Ascending aorta (tissue), 2 donors: Measurements from ENCODE around the gene ATP8A1. TPM values are rescaled to one million over a fixed set of nuclear protein-coding genes. Genes with fewer than 3 reads are reported as not detected.
A peak's percentile ranks its signal among the peaks of the same experiment; 100 is the strongest.

Experiments
- DNase-seq, 2 donors: peaks; one replicate each; pipeline ENCODE4 v3.0.0-alpha.2; 2019; ENCODE audit warnings: low spot score in 2 of 2
- H3K27ac ChIP-seq, 2 donors: fragments of 200-600 bp; sonication (generic); one replicate each; pipeline ENCODE4 v1.5.1; 2016 to 2017; ENCODE audit warnings: mild to moderate bottlenecking in 1 of 2
- H3K27me3 ChIP-seq: fragments of 200-600 bp; sonication (generic); one replicate; pipeline ENCODE4 v1.5.1; 2017
- H3K36me3 ChIP-seq, 2 donors: fragments of 200-600 bp; sonication (generic); one replicate each; pipeline ENCODE4 v1.5.1; 2016
- H3K4me1 ChIP-seq, 2 donors: fragments of 200-600 bp; sonication (generic); one replicate each; pipeline ENCODE4 v1.5.1; 2016 to 2017; ENCODE audit warnings: mild to moderate bottlenecking in 1 of 2
- H3K4me3 ChIP-seq, 2 donors: fragments of 200-600 bp; sonication (generic); one replicate each; pipeline ENCODE4 v1.5.1; 2016 to 2017; ENCODE audit warnings: mild to moderate bottlenecking in 1 of 2
- H3K9me3 ChIP-seq, 2 donors: fragments of 200-600 bp; sonication (generic); one replicate each; pipeline ENCODE4 v1.5.1; 2016
- intact Hi-C: fragments of 100-400 bp; cut with DNase I; formaldehyde crosslinking; loops from one replicate; pipeline ENCODE4 v1.15.1; 2023
- total RNA-seq: library from RNA; depleted of rRNA; stranded (reverse); fragments of >200 nt; gene quantifications from one replicate; pipeline ENCODE4 v1.1.0, GENCODE V29; 2016
- TF ChIP-seq, protein P1 (sequence below), 3 experiments: fragments of 200-600 bp in 2 of 3; fragments of 450-650 bp in 1 of 3; sonication (generic) in 2 of 3; IDR thresholded peaks; one replicate each; pipeline ENCODE4 v1.5.1; 2016 to 2019; ENCODE audit warnings: antibody characterized with exemption in 3 of 3, mild to moderate bottlenecking in 1 of 3, moderate library complexity in 1 of 3

ATP8A1 gene
- total RNA-seq, 1 donor from 2014 or later, result 11.4 TPM

GRCh38 chr4:42411803-42412202, 245.1 kb downstream of the ATP8A1 start:
- Histone ChIP-seq H3K9me3 (no peaks in the 10 kb centered on the region), H3K27ac (no peak overlapping the region), H3K36me3 (no peaks in the 10 kb centered on the region), H3K4me1 (peaks cover 0 to 6% of the 10 kb centered on the region in 2 donors), H3K27me3 (no peaks in the 10 kb centered on the region), H3K4me3 (no peak overlapping the region)
- DNase-seq, result no peak
- intact Hi-C loops, result no loop called here
- TF ChIP-seq, protein P1, sequence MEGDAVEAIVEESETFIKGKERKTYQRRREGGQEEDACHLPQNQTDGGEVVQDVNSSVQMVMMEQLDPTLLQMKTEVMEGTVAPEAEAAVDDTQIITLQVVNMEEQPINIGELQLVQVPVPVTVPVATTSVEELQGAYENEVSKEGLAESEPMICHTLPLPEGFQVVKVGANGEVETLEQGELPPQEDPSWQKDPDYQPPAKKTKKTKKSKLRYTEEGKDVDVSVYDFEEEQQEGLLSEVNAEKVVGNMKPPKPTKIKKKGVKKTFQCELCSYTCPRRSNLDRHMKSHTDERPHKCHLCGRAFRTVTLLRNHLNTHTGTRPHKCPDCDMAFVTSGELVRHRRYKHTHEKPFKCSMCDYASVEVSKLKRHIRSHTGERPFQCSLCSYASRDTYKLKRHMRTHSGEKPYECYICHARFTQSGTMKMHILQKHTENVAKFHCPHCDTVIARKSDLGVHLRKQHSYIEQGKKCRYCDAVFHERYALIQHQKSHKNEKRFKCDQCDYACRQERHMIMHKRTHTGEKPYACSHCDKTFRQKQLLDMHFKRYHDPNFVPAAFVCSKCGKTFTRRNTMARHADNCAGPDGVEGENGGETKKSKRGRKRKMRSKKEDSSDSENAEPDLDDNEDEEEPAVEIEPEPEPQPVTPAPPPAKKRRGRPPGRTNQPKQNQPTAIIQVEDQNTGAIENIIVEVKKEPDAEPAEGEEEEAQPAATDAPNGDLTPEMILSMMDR (IDR thresholded peaks at IDR 0.05), result no peak

DNA sequence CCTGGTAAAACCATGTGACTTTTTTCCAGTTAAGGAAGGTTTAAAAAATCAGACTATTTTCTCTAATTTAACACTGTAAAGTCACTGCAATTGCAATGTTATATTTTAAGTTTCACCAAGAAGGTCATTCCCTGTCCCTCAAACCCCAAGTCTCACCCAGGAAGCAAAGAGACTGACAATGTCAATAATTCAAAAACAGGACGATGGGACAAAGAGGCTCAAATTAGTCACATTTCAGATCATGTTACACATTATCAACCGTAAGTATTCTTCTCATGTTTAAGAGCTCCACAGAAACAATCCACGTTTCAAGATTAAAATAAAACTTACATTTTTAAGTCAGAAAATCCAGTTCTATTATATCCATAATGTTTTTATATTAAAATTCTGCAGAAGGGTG, 246.5 kb downstream of the ATP8A1 start:
- TF ChIP-seq, protein P1 (IDR thresholded peaks at IDR 0.05), result no peak
- Histone ChIP-seq H3K9me3 (no peaks in the 10 kb centered on the region), H3K27ac (no peak overlapping the region), H3K36me3 (no peaks in the 10 kb centered on the region), H3K27me3 (no peaks in the 10 kb centered on the region), H3K4me1 (peaks cover 0 to 6% of the 10 kb centered on the region in 2 donors), H3K4me3 (no peak overlapping the region)
- DNase-seq, result no peak
- intact Hi-C loops, result no loop called here

DNA sequence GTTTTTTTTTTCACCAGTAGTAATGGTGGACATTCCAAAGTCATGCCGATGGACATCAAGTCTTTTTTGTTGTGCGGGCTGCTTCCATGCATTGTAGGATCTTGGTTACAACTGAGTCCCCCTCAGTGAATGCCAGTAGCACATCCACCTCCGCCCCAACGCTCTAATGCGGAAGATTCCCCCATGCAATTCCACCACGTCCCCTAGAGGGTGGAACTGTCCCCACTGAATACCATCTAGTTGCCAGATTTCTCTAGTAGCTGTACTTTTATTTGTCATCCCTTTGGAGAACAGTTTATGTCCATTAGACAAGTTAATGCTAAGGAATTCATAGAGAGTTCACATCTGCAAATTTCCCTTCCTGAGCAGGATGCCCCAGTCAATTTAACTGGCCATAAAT, 252.9 kb downstream of the ATP8A1 start:
- no peak overlapping the region for H3K27ac ChIP-seq
- DNase-seq, result no peak
- no peaks in the 10 kb centered on the region for H3K27me3 ChIP-seq
- no peaks in the 10 kb centered on the region for H3K36me3 ChIP-seq
- intact Hi-C loops, result no loop called here
- TF ChIP-seq, protein P1 (IDR thresholded peaks at IDR 0.05), result no peak
- no peaks in the 10 kb centered on the region for H3K4me1 ChIP-seq
- no peak overlapping the region for H3K4me3 ChIP-seq
- no peaks in the 10 kb centered on the region for H3K9me3 ChIP-seq

GRCh38 chr4:42401171-42401570, 255.7 kb downstream of the ATP8A1 start:
- no peak for DNase-seq
- TF ChIP-seq, protein P1 (IDR thresholded peaks at IDR 0.05), result no peak
- Histone ChIP-seq H3K27ac (no peak overlapping the region), H3K9me3 (no peaks in the 10 kb centered on the region), H3K4me3 (no peak overlapping the region), H3K36me3 (no peaks in the 10 kb centered on the region), H3K27me3 (no peaks in the 10 kb centered on the region), H3K4me1 (peaks cover 0 to 12% of the 10 kb centered on the region in 2 donors)
- intact Hi-C loops, result no loop called here

GRCh38 chr4:42399393-42399792, 257.5 kb downstream of the ATP8A1 start:
- Histone ChIP-seq H3K9me3 (no peaks in the 10 kb centered on the region), H3K36me3 (no peaks in the 10 kb centered on the region), H3K4me3 (peak overlapping the region; percentile 54 to 63), H3K4me1 (peaks cover 0 to 12% of the 10 kb centered on the region in 2 donors), H3K27me3 (no peaks in the 10 kb centered on the region), H3K27ac (no peak overlapping the region)
- TF ChIP-seq, protein P1 (IDR thresholded peaks at IDR 0.05), result no peak
- intact Hi-C loops, result loop anchor here (10.0 kb wide), 1 partner anchor 1555 kb away; no protein-coding TSS in a partner anchor
- no peak for DNase-seq

GRCh38 chr4:42398871-42399331, 258.0 kb downstream of the ATP8A1 start:
- Histone ChIP-seq H3K27ac (no peak overlapping the region), H3K9me3 (no peaks in the 10 kb centered on the region), H3K4me1 (peaks cover 0 to 12% of the 10 kb centered on the region in 2 donors), H3K36me3 (no peaks in the 10 kb centered on the region), H3K4me3 (peak overlapping the region; percentile 54 to 63), H3K27me3 (no peaks in the 10 kb centered on the region)
- DNase-seq, result no peak
- intact Hi-C loops, result loop anchor here (10.0 kb wide), 1 partner anchor 1554 kb away; no protein-coding TSS in a partner anchor
- TF ChIP-seq, protein P1 (IDR thresholded peaks at IDR 0.05), result no peak
